Right atrium auricular region (tissue), 2 donors: ENCODE measurements around the gene DCAF7. TPM values are rescaled to one million over a fixed set of nuclear protein-coding genes. Genes with fewer than 3 reads are reported as not detected.

Experiments used
- DNase-seq: peaks from one replicate; pipeline ENCODE4 v3.0.0-alpha.2; 2019; ENCODE audit warnings: low spot score
- H3K27ac ChIP-seq, 2 donors: fragments of 200-600 bp; sonication (generic); 1 replicate in 1 of 2; 2 replicates in 1 of 2; pipeline ENCODE4 v1.5.1; 2016 to 2019
- H3K27me3 ChIP-seq, 2 donors: fragments of 200-600 bp; sonication (generic); one replicate each; pipeline versions ENCODE4 v1.5.1 to v1.6.0; 2017 to 2019
- H3K36me3 ChIP-seq: fragments of 200-600 bp; sonication (generic); one replicate; pipeline ENCODE4 v1.5.1; 2016
- H3K4me1 ChIP-seq, 2 donors: fragments of 200-600 bp; sonication (generic); one replicate each; pipeline versions ENCODE4 v1.5.1 to v1.6.0; 2017 to 2019
- H3K4me3 ChIP-seq, 2 donors: fragments of 200-600 bp; sonication (generic); 1 replicate in 1 of 2; 2 replicates in 1 of 2; pipeline ENCODE4 v1.5.1; 2017 to 2019; ENCODE audit warnings: mild to moderate bottlenecking in 1 of 2, moderate library complexity in 1 of 2
- H3K9me3 ChIP-seq, 2 donors: fragments of 200-600 bp; sonication (generic); one replicate each; pipeline ENCODE4 v1.5.1; 2019
- CTCF ChIP-seq, 2 donors: fragments of 200-600 bp; sonication (generic); IDR thresholded peaks; one replicate each; pipeline ENCODE4 v1.5.1; 2019; ENCODE audit warnings: antibody characterized with exemption in 2 of 2
- total RNA-seq, 2 donors: library from RNA; depleted of rRNA; stranded (reverse); fragments of >200 nt; gene quantifications; one replicate each; pipeline ENCODE4 v1.1.0, GENCODE V29; 2016

Gene DCAF7
- total RNA-seq, 2 donors from 2014 or later, result 26.9 to 31.8 TPM

DNA sequence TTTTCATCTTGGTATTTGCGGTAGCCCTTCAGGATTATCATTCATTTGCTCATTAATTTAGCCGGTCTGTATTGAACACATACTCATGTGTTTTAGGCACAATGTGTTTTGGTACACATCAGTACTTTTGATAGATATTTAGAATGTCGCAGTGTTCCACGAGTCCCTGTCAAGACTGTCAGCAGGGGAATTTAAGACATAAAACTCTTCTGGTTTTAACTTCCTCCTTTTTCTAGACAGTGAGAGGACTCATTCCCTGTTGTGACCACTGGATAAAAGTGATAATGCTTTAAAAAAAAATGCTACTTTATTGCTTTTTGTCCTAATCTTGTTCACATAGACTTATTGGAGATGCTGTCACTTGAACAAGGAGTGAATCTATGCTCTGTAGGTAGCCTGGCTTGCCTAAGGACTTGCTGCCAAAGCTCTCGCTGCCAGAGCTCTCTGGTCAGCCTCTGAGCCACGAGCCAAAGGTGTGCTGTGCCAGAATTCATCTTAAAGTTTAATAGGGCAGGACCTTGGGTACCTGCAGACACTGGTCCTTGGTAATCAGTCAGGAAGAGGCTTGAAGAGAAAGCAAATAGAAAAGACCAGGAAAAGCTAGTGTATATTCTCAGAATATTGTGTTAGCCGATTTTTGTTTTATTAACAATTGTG is 5.4 kb downstream of the DCAF7 start:
- Histone ChIP-seq H3K4me1 (peaks cover 0 to 51% of the 10 kb centered on the region in 2 donors), H3K4me3 (no peak overlapping the region)
- no peak for TF ChIP-seq CTCF (IDR thresholded peaks at IDR 0.05)

GRCh38 chr17:63557416-63557815 is 7.1 kb downstream of the DCAF7 start:
- no peak for TF ChIP-seq CTCF (IDR thresholded peaks at IDR 0.05)
- Histone ChIP-seq H3K9me3 (no peaks in the 10 kb centered on the region), H3K27me3 (no peaks in the 10 kb centered on the region), H3K4me3 (no peak overlapping the region), H3K27ac (no peak overlapping the region), H3K36me3 (no peaks in the 10 kb centered on the region), H3K4me1 (peaks cover 0 to 36% of the 10 kb centered on the region in 2 donors)
- DNase-seq, result no peak

More for the DNA sequence above, 5.4 kb downstream of the DCAF7 start:
- H3K27ac ChIP-seq, result no peak overlapping the region
- DNase-seq, result no peak
- H3K27me3 ChIP-seq, result no peaks in the 10 kb centered on the region
- H3K36me3 ChIP-seq, result no peaks in the 10 kb centered on the region
- no peaks in the 10 kb centered on the region for H3K9me3 ChIP-seq

DNA sequence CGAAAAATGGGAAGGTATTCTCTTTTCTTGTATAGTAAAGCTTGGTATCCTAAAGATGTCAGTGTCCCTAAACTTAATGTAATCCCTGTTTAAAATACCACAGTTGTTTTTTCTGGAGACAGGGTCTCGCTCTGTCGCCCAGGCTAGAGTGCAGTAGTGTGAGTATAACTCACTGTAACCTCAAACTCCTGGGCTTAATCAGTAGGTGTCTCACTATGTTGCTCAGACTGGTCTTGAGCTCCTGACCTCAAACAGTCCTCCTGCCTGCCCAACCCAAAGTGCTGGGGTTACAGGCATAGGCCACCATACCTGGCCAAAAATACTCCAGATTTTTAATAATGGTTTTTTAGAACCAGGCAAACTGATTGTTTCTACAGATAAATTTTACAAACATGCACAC is 8.2 kb downstream of the DCAF7 start:
- Histone ChIP-seq H3K4me1 (peaks cover 0 to 26% of the 10 kb centered on the region in 2 donors), H3K27me3 (no peaks in the 10 kb centered on the region), H3K4me3 (no peak overlapping the region), H3K27ac (no peak overlapping the region), H3K36me3 (no peaks in the 10 kb centered on the region), H3K9me3 (no peaks in the 10 kb centered on the region)
- no peak for DNase-seq
- no peak for TF ChIP-seq CTCF (IDR thresholded peaks at IDR 0.05)

DNA sequence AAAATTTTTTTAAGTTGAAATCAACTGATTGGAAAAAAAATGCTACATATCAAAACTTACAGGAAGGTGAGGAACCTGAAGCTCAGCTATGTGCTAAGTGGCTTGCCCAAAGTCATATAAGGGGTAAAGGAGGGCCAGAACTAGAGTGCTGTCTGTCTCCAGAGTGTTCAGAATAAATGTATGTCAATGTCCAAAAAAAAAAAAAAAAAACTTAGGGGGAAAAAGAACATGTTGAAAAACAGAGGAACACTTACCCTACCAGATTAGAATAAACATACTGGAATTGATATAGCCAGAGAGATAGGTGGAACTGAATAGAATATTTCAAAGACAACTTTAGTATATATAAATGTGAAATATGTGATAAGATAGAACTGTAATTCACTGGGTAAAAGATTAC is 11.5 kb downstream of the DCAF7 start:
- no peak for DNase-seq
- Histone ChIP-seq H3K27ac (no peak overlapping the region), H3K27me3 (no peaks in the 10 kb centered on the region), H3K4me3 (no peak overlapping the region), H3K4me1 (no peaks in the 10 kb centered on the region), H3K36me3 (no peaks in the 10 kb centered on the region), H3K9me3 (no peaks in the 10 kb centered on the region)
- TF ChIP-seq CTCF (IDR thresholded peaks at IDR 0.05), result no peak

DNA sequence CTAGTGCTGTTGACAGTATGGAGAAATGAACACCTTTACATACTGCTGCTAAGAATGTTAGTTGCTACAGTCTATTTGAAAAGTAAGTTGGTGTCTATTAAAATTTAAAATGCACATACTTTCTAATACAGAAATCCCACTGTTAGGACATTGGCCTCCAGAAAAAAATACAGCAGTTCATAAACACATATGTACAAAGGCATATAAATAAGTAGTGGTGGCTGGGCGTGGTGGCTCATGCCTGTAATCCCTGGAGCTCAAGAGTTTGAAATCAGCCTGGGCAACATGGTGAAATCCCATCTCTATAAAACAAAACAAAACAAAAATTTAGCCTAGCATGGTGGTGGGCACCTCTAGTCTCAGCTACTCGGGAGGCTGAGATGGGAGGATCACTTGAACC is 13.1 kb downstream of the DCAF7 start:
- Histone ChIP-seq H3K27ac (no peak overlapping the region), H3K4me1 (no peaks in the 10 kb centered on the region), H3K9me3 (no peaks in the 10 kb centered on the region), H3K27me3 (no peaks in the 10 kb centered on the region), H3K4me3 (no peak overlapping the region), H3K36me3 (no peaks in the 10 kb centered on the region)
- DNase-seq, result no peak
- no peak for TF ChIP-seq CTCF (IDR thresholded peaks at IDR 0.05)

DNA sequence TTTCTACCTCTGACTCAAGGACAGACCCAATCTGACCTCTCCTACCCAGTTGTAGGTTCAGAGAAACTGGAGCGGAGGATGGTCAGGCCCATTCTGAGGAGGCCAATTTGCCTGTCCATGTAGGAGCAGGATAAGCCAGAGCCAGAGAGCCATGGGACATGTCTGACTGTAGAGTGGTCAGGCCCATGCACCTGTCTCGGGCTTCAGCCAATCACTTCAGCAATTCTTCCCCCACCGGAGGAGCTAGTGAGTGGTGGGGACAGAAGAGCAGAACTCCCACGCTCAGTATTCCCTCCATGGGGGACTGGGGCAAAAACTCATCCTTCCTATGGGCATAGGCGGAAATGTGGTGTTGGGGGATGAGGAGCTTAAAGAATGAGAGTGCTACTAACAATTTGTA is 14.3 kb downstream of the DCAF7 start:
- no peak overlapping the region for H3K27ac ChIP-seq
- no peaks in the 10 kb centered on the region for H3K9me3 ChIP-seq
- H3K36me3 ChIP-seq, result no peaks in the 10 kb centered on the region
- peaks cover 0 to 8% of the 10 kb centered on the region in 2 donors for H3K4me1 ChIP-seq
- no peak for TF ChIP-seq CTCF (IDR thresholded peaks at IDR 0.05)
- H3K27me3 ChIP-seq, result no peaks in the 10 kb centered on the region
- DNase-seq, result no peak
- H3K4me3 ChIP-seq, result no peak overlapping the region
